Karpas-422 (cell line): ENCODE measurements around the gene BCAS3. TPM values are rescaled to one million over a fixed set of nuclear protein-coding genes. Genes with fewer than 3 reads are reported as not detected.

ENCODE experiments used
- DNase-seq: peaks from one replicate; pipeline ENCODE4 v3.0.0-alpha.2; 2015
- H2AFZ ChIP-seq: fragments of 200-600 bp; sonication (generic); 2 replicates; pipeline ENCODE4 v1.6.1; 2014; ENCODE audit warnings: antibody characterized with exemption, low read length, mixed read lengths
- H3K27ac ChIP-seq: fragments of 200-600 bp; sonication (generic); 2 replicates; pipeline ENCODE4 v1.5.1; 2014; ENCODE audit warnings: mild to moderate bottlenecking, low read length, moderate library complexity
- H3K27me3 ChIP-seq: fragments of 200-600 bp; sonication (generic); 2 replicates; pipeline ENCODE4 v1.6.1; 2014; ENCODE audit warnings: low read length, mixed read lengths
- H3K36me3 ChIP-seq: fragments of 200-600 bp; sonication (generic); 2 replicates; pipeline ENCODE4 v1.6.1; 2014; ENCODE audit warnings: low read length, mixed read lengths; ENCODE audit not compliant: insufficient read depth
- H3K4me1 ChIP-seq: fragments of 200-600 bp; sonication (generic); 2 replicates; pipeline ENCODE4 v1.6.1; 2014; ENCODE audit warnings: mild to moderate bottlenecking, low read length, mixed read lengths
- H3K4me2 ChIP-seq: fragments of 200-600 bp; sonication (generic); 2 replicates; pipeline ENCODE4 v1.6.1; 2014; ENCODE audit warnings: low read length, low read depth, mild to moderate bottlenecking; ENCODE audit not compliant: poor library complexity, severe bottlenecking
- H3K4me3 ChIP-seq: fragments of 200-600 bp; sonication (generic); 2 replicates; pipeline ENCODE4 v1.5.1; 2014; ENCODE audit warnings: mild to moderate bottlenecking, antibody characterized with exemption, low read length, mixed read lengths
- H3K79me2 ChIP-seq: fragments of 200-600 bp; sonication (generic); 2 replicates; pipeline ENCODE4 v1.6.1; 2014; ENCODE audit warnings: mild to moderate bottlenecking, low read length, mixed read lengths
- H3K9ac ChIP-seq: fragments of 200-600 bp; sonication (generic); 2 replicates; pipeline ENCODE4 v1.6.0; 2014; ENCODE audit warnings: low read length
- H3K9me2 ChIP-seq: fragments of 200-600 bp; sonication (generic), shearing (Covaris generic); replicated peaks from 2 replicates; pipeline ENCODE4 v1.6.0; 2014; ENCODE audit warnings: mild to moderate bottlenecking, low read length, moderate library complexity; ENCODE audit not compliant: insufficient read depth
- H3K9me3 ChIP-seq: fragments of 300-700, 200-600 bp; sonication (generic); 2 replicates; pipeline ENCODE4 v1.6.1; 2014; ENCODE audit warnings: low read length, mixed read lengths
- H4K20me1 ChIP-seq: fragments of 200-600 bp; sonication (generic); 2 replicates; pipeline ENCODE4 v1.6.1; 2014; ENCODE audit warnings: mild to moderate bottlenecking, antibody characterized with exemption, low read length, low read depth; ENCODE audit not compliant: insufficient read depth
- total RNA-seq: library from RNA; depleted of rRNA; stranded (reverse); fragments of >200 nt; shearing (Covaris generic); gene quantifications from 2 replicates; pipeline ENCODE4 v1.2.3, GENCODE V29; 2014; ENCODE audit warnings: low replicate concordance

The BCAS3 gene
- total RNA-seq, 1 experiment from 2014 or later: 42.6 TPM

GRCh38 chr17:61289408-61290385 lies 612.0 kb downstream of the BCAS3 start:
- Histone ChIP-seq H2AFZ (no peak overlapping the region), H3K4me3 (no peak overlapping the region), H3K36me3 (no peaks in the 10 kb centered on the region), H3K9me3 (no peaks in the 10 kb centered on the region), H3K9me2 (no peaks in the 10 kb centered on the region), H3K27me3 (no peaks in the 10 kb centered on the region), H3K4me1 (no peaks in the 10 kb centered on the region), H3K79me2 (no peaks in the 10 kb centered on the region), H3K9ac (no peak overlapping the region), H3K27ac (no peak overlapping the region), H4K20me1 (no peaks in the 10 kb centered on the region), H3K4me2 (no peak overlapping the region)
- DNase-seq: no peak

- H4K20me1 ChIP-seq: no peaks in the 10 kb centered on the region
- no peak overlapping the region for H3K4me2 ChIP-seq
- no peak overlapping the region for H3K9ac ChIP-seq
- no peak overlapping the region for H2AFZ ChIP-seq
- no peaks in the 10 kb centered on the region for H3K4me1 ChIP-seq
- H3K27me3 ChIP-seq: no peaks in the 10 kb centered on the region
- H3K79me2 ChIP-seq: no peaks in the 10 kb centered on the region
- H3K9me2 ChIP-seq: no peaks in the 10 kb centered on the region
- H3K4me3 ChIP-seq: no peak overlapping the region
- H3K36me3 ChIP-seq: no peaks in the 10 kb centered on the region
- DNase-seq: no peak
- no peak overlapping the region for H3K27ac ChIP-seq
- no peaks in the 10 kb centered on the region for H3K9me3 ChIP-seq
These were observed 614.0 kb downstream of the BCAS3 start for GRCh38 chr17:61291451-61292285.

- no peaks in the 10 kb centered on the region for H4K20me1 ChIP-seq
- H2AFZ ChIP-seq: no peak overlapping the region
- H3K4me1 ChIP-seq: no peaks in the 10 kb centered on the region
- no peaks in the 10 kb centered on the region for H3K36me3 ChIP-seq
- H3K4me2 ChIP-seq: no peak overlapping the region
- no peak overlapping the region for H3K27ac ChIP-seq
- no peaks in the 10 kb centered on the region for H3K79me2 ChIP-seq
- no peaks in the 10 kb centered on the region for H3K9me3 ChIP-seq
- no peak for DNase-seq
- no peak overlapping the region for H3K4me3 ChIP-seq
- no peaks in the 10 kb centered on the region for H3K27me3 ChIP-seq
- H3K9me2 ChIP-seq: no peaks in the 10 kb centered on the region
- no peak overlapping the region for H3K9ac ChIP-seq
These were observed 616.6 kb downstream of the BCAS3 start for GRCh38 chr17:61294286-61294685.

GRCh38 chr17:61294777-61295176 lies 617.1 kb downstream of the BCAS3 start:
- Histone ChIP-seq H3K79me2 (no peaks in the 10 kb centered on the region), H3K9me2 (no peaks in the 10 kb centered on the region), H2AFZ (no peak overlapping the region), H4K20me1 (no peaks in the 10 kb centered on the region), H3K4me2 (no peak overlapping the region), H3K4me1 (no peaks in the 10 kb centered on the region), H3K27me3 (no peaks in the 10 kb centered on the region), H3K9me3 (no peaks in the 10 kb centered on the region), H3K36me3 (no peaks in the 10 kb centered on the region), H3K4me3 (no peak overlapping the region), H3K9ac (no peak overlapping the region), H3K27ac (no peak overlapping the region)
- no peak for DNase-seq

GRCh38 chr17:61296058-61296457 lies 618.4 kb downstream of the BCAS3 start:
- H3K4me3 ChIP-seq: no peak overlapping the region
- no peak overlapping the region for H2AFZ ChIP-seq
- H3K9me2 ChIP-seq: no peaks in the 10 kb centered on the region
- no peaks in the 10 kb centered on the region for H3K27me3 ChIP-seq
- no peak overlapping the region for H3K4me2 ChIP-seq
- H4K20me1 ChIP-seq: no peaks in the 10 kb centered on the region
- H3K9me3 ChIP-seq: no peaks in the 10 kb centered on the region
- H3K79me2 ChIP-seq: no peaks in the 10 kb centered on the region
- H3K36me3 ChIP-seq: no peaks in the 10 kb centered on the region
- no peaks in the 10 kb centered on the region for H3K4me1 ChIP-seq
- no peak overlapping the region for H3K9ac ChIP-seq
- no peak overlapping the region for H3K27ac ChIP-seq
- DNase-seq: no peak

GRCh38 chr17:61299517-61300513 lies 622.2 kb downstream of the BCAS3 start:
- Histone ChIP-seq H3K4me1 (no peaks in the 10 kb centered on the region), H3K27me3 (no peaks in the 10 kb centered on the region), H3K9me3 (no peaks in the 10 kb centered on the region), H3K4me3 (no peak overlapping the region), H3K4me2 (no peak overlapping the region), H3K9ac (no peak overlapping the region), H3K79me2 (no peaks in the 10 kb centered on the region), H4K20me1 (no peaks in the 10 kb centered on the region), H2AFZ (no peak overlapping the region), H3K9me2 (no peaks in the 10 kb centered on the region), H3K36me3 (no peaks in the 10 kb centered on the region), H3K27ac (no peak overlapping the region)
- no peak for DNase-seq

GRCh38 chr17:61302953-61303816 lies 625.5 kb downstream of the BCAS3 start:
- no peaks in the 10 kb centered on the region for H3K79me2 ChIP-seq
- no peaks in the 10 kb centered on the region for H3K9me2 ChIP-seq
- H3K27ac ChIP-seq: no peak overlapping the region
- no peak overlapping the region for H2AFZ ChIP-seq
- DNase-seq: no peak
- no peak overlapping the region for H3K4me3 ChIP-seq
- H3K4me1 ChIP-seq: no peaks in the 10 kb centered on the region
- no peak overlapping the region for H3K4me2 ChIP-seq
- no peaks in the 10 kb centered on the region for H3K9me3 ChIP-seq
- no peaks in the 10 kb centered on the region for H3K27me3 ChIP-seq
- H3K9ac ChIP-seq: no peak overlapping the region
- no peaks in the 10 kb centered on the region for H3K36me3 ChIP-seq
- no peaks in the 10 kb centered on the region for H4K20me1 ChIP-seq
